ENCODE results near the gene ETFDH. TPM values are rescaled to one million over a fixed set of nuclear protein-coding genes. Genes with fewer than 3 reads are reported as not detected.

Gene ETFDH
- total RNA-seq, 4 donors from 2014 or later, result 27.3 to 58.8 (median 40.8) TPM

- H3K36me3 ChIP-seq, result peaks cover 0 to 95% (median 28%) of the 10 kb centered on the region in 3 donors
- H3K27ac ChIP-seq, result no peak overlapping the region
- H3K9me3 ChIP-seq, result no peaks in the 10 kb centered on the region
- DNase-seq (ENCODE audit: low spot score in 2 of 2), result no peak
- TF ChIP-seq CTCF (IDR thresholded peaks at IDR 0.05), result no peak
- TF ChIP-seq EP300 (IDR thresholded peaks at IDR 0.05), result no peak
- TF ChIP-seq POLR2A (IDR thresholded peaks at IDR 0.05), result no peak
- H3K27me3 ChIP-seq, result no peaks in the 10 kb centered on the region
- 83 to 85% methylated on average over 4 of the region's 4 CpGs for WGBS, 2 donors
- no peak overlapping the region for H3K4me3 ChIP-seq
- H3K4me1 ChIP-seq, result no peaks in the 10 kb centered on the region
These were observed 42.8 kb downstream of the ETFDH start for GRCh38 chr4:158714937-158715336.

- Histone ChIP-seq H3K4me3 (no peak overlapping the region), H3K27me3 (no peaks in the 10 kb centered on the region), H3K27ac (no peak overlapping the region), H3K9me3 (no peaks in the 10 kb centered on the region), H3K36me3 (peaks cover 0 to 90% (median 23%) of the 10 kb centered on the region in 3 donors), H3K4me1 (no peaks in the 10 kb centered on the region)
- TF ChIP-seq EP300 (IDR thresholded peaks at IDR 0.05) (no peak), POLR2A (IDR thresholded peaks at IDR 0.05) (no peak), CTCF (IDR thresholded peaks at IDR 0.05) (no peak)
- 75 to 91% methylated on average over 3 of the region's 3 CpGs for WGBS, 2 donors
- no peak for DNase-seq (ENCODE audit: low spot score in 2 of 2)
These were observed 43.7 kb downstream of the ETFDH start for GRCh38 chr4:158715802-158716201.

GRCh38 chr4:158721680-158722079 is 49.6 kb downstream of the ETFDH start:
- Histone ChIP-seq H3K9me3 (no peaks in the 10 kb centered on the region), H3K36me3 (peaks cover 0 to 35% (median 8%) of the 10 kb centered on the region in 3 donors), H3K27ac (no peak overlapping the region), H3K4me1 (peaks cover 0 to 22% (median 6%) of the 10 kb centered on the region in 4 donors), H3K4me3 (no peak overlapping the region), H3K27me3 (no peaks in the 10 kb centered on the region)
- no peak for DNase-seq (ENCODE audit: low spot score in 2 of 2)
- 98 to 100% methylated on average over 1 of the region's 1 CpG for WGBS, 2 donors
- TF ChIP-seq POLR2A (IDR thresholded peaks at IDR 0.05), result no peak
- no peak for TF ChIP-seq CTCF (IDR thresholded peaks at IDR 0.05)
- TF ChIP-seq EP300 (IDR thresholded peaks at IDR 0.05), result no peak

GRCh38 chr4:158722291-158722916 is 50.3 kb downstream of the ETFDH start:
- Histone ChIP-seq H3K4me1 (peaks cover 0 to 22% (median 6%) of the 10 kb centered on the region in 4 donors), H3K4me3 (peak overlapping the region; percentile 54 to 94 (median 66)), H3K27me3 (no peaks in the 10 kb centered on the region), H3K9me3 (no peaks in the 10 kb centered on the region), H3K27ac (peak overlapping the region; percentile 59 to 97 (median 89)), H3K36me3 (peaks cover 0 to 28% (median 8%) of the 10 kb centered on the region in 3 donors)
- TF ChIP-seq POLR2A (IDR thresholded peaks at IDR 0.05) (no peak), EP300 (IDR thresholded peaks at IDR 0.05) (no peak), CTCF (IDR thresholded peaks at IDR 0.05) (no peak)
- WGBS, 2 donors, result 11 to 15% methylated on average over 16 of the region's 16 CpGs
- DNase-seq (ENCODE audit: low spot score in 2 of 2), result no peak

- peak within 1 kb of the TSS; percentile 59 to 97 (median 89) for H3K27ac ChIP-seq
- TF ChIP-seq POLR2A (IDR thresholded peaks at IDR 0.05), result peak; percentile 56 to 79
- peak; percentile 13 to 95 for TF ChIP-seq EP300 (IDR thresholded peaks at IDR 0.05)
- peak in 2 of 5 experiments; percentile 12 to 28 for TF ChIP-seq CTCF (IDR thresholded peaks at IDR 0.05)
- H3K27me3 ChIP-seq, result no peaks in the 10 kb centered on the region
- peak within 1 kb of the TSS; percentile 54 to 94 (median 66) for H3K4me3 ChIP-seq
- WGBS, 2 donors, result 0 to 1% methylated on average over 58 to 62 of the region's 65 CpGs
- H3K36me3 ChIP-seq, result peaks cover 0 to 21% (median 5%) of the 10 kb centered on the region in 3 donors
- DNase-seq (ENCODE audit: low spot score in 2 of 2), result peak; percentile 56 to 74
- H3K9me3 ChIP-seq, result no peaks in the 10 kb centered on the region
- peaks cover 0 to 22% (median 6%) of the 10 kb centered on the region in 4 donors for H3K4me1 ChIP-seq
These were observed 51.1 kb downstream of the ETFDH start, which contains the start of gene PPID for GRCh38 chr4:158722917-158723793. TSS of gene PPID (minus strand) at chr4:158723396. CDS start at chr4:158723288, 108 bp downstream.
